GM10248 (cell line): ENCODE data around the gene NLRP11.

Source experiments
- CTCF ChIA-PET: fragments of 300-600 bp; sonication (Branson Sonifier 250); formaldehyde crosslinking; extraction: SDS; loops from one replicate; lab custom pipeline; 2021; ENCODE audit warnings: antibody characterized with exemption; lab: Yijun Ruan, JAX
- POLR2A ChIA-PET: fragments of 350-650 bp; sonication (Branson Sonifier 250); formaldehyde crosslinking; extraction: SDS; loops from one replicate; lab custom pipeline; 2020; ENCODE audit warnings: antibody characterized with exemption; lab: Yijun Ruan, JAX
- DNase-seq: peaks from one replicate; pipeline ENCODE4 v3.0.0; 2012; ENCODE audit errors: extremely low spot score
- CTCF ChIP-seq: IDR thresholded peaks from 2 replicates; pipeline ENCODE4 v1.5.1; 2012; ENCODE audit warnings: mild to moderate bottlenecking, low read depth; ENCODE audit errors: extremely low read depth, missing control alignments, control extremely low read depth

The NLRP11 gene

DNA sequence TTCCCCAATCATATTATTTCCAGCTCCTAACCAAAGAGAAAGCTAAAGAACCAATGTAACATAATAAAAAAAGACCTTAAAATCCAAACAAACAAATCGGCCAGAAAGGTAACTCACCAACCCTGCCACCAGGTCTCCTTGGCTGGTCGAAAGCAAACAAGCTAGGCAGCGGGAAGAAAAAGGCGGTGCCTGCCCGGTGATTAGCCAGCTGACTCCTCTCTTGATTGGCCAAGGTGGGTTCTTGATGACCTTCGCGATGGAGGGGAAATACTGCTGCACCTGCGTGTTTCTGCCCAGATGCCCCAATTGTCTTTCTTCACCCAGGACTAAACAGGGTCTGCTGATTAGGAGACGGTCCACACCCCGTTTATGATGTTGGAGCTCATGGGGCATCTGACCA lies at the start of gene NLRP11:
Gene NLRP11 (minus strand): TSS at position 154 of the 400 bp plus-strand sequence. CDS start 13,825 bp downstream, outside the sequence.
- DNase-seq, result no peak
- TF ChIP-seq CTCF, result no peak
- ChIA-PET POLR2A (no interaction called here), CTCF (interaction anchor here (0.6 kb wide), 1 partner anchor 140 kb away, joined by 3 read pairs; no protein-coding TSS in a partner anchor)

GRCh38 chr19:55877211-55877610 lies 45.4 kb upstream of the NLRP11 start:
- no peak for TF ChIP-seq CTCF
- DNase-seq, result no peak
- ChIA-PET CTCF (no interaction called here), POLR2A (no interaction called here)

GRCh38 chr19:55870736-55871135 lies 38.9 kb upstream of the NLRP11 start:
- TF ChIP-seq CTCF, result no peak
- CTCF ChIA-PET, result no interaction called here
- POLR2A ChIA-PET, result no interaction called here
- DNase-seq, result no peak

- ChIA-PET POLR2A (no interaction called here), CTCF (no interaction called here)
- DNase-seq, result no peak
- TF ChIP-seq CTCF, result no peak
Observed at GRCh38 chr19:55867101-55867500, 35.3 kb upstream of the NLRP11 start.

DNA sequence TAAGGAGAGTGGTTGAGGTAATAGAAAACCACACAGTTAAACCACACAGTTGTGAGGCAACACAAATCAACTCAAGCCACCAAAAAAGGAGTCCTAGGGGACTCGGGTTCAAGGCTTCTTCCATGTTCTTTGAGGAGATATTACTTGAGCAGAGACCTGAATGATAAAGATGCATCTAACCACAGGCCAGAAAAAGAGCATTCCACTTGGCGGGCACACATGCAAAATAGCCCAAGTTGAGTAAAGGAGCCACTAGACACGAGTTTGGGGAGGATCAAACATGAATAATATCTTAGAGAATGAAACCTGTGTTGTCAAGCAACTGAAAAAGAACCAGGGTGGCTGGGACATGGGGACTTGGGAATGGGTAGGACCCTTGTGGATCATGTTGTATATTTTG lies 34.7 kb upstream of the NLRP11 start:
- DNase-seq, result no peak
- ChIA-PET CTCF (interaction anchor here (1.0 kb wide), 1 partner anchor 12 kb away, joined by 3 read pairs; no protein-coding TSS in a partner anchor), POLR2A (no interaction called here)
- no peak for TF ChIP-seq CTCF

GRCh38 chr19:55858969-55859368 lies 27.2 kb upstream of the NLRP11 start:
- POLR2A ChIA-PET, result no interaction called here
- no peak for DNase-seq
- CTCF ChIA-PET, result no interaction called here
- no peak for TF ChIP-seq CTCF
